ENCODE data around the gene BHLHE23.

DNA sequence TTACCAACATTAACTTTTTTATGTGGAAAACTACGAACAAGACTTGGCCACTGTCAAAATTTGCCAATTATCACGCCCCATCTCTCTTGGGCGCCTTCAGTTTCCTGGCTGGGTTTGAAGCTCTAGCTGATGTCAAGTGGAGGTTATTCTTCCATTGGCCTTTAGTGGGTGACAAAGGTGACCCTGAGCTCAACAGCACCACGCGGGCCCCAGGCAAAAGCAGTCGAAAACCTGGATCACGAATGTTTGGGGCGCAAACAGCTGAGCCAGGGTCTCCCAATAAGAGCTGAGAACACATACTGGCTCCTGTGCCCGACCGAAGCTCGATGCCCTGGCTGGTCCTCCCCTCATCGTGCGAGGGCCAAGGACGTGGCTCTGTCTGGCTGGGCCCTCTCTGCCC is 27.5 kb downstream of the BHLHE23 start:
- TF ChIP-seq, protein P1, sequence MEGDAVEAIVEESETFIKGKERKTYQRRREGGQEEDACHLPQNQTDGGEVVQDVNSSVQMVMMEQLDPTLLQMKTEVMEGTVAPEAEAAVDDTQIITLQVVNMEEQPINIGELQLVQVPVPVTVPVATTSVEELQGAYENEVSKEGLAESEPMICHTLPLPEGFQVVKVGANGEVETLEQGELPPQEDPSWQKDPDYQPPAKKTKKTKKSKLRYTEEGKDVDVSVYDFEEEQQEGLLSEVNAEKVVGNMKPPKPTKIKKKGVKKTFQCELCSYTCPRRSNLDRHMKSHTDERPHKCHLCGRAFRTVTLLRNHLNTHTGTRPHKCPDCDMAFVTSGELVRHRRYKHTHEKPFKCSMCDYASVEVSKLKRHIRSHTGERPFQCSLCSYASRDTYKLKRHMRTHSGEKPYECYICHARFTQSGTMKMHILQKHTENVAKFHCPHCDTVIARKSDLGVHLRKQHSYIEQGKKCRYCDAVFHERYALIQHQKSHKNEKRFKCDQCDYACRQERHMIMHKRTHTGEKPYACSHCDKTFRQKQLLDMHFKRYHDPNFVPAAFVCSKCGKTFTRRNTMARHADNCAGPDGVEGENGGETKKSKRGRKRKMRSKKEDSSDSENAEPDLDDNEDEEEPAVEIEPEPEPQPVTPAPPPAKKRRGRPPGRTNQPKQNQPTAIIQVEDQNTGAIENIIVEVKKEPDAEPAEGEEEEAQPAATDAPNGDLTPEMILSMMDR (IDR thresholded peaks at IDR 0.05) = no peak
- TF ChIP-seq POLR2AphosphoS5 (IDR thresholded peaks at IDR 0.05; ENCODE audit: low read depth, low read length) (no peak), EZH2phosphoT487 (IDR thresholded peaks at IDR 0.05; ENCODE audit: borderline replicate concordance, low read depth) (no peak), TAF1 (IDR thresholded peaks at IDR 0.05; ENCODE audit: borderline replicate concordance, low read depth, low read length) (no peak), GABPA (IDR thresholded peaks at IDR 0.05; ENCODE audit: low read depth) (no peak), ELF1 (IDR thresholded peaks at IDR 0.05) (no peak), TEAD4 (IDR thresholded peaks at IDR 0.05; ENCODE audit: borderline replicate concordance, insufficient read depth) (no peak), EP300 (IDR thresholded peaks at IDR 0.05; ENCODE audit: borderline replicate concordance in 1 of 2, low read depth in 1 of 2, low read length in 1 of 2) (no peak), SIN3A (IDR thresholded peaks at IDR 0.05; ENCODE audit: borderline replicate concordance, low read depth, low read length) (no peak), YY1 (IDR thresholded peaks at IDR 0.05; ENCODE audit: low read depth) (no peak), RAD21 (IDR thresholded peaks at IDR 0.05; ENCODE audit: low read length) (no peak)
- TF ChIP-seq, protein P2, sequence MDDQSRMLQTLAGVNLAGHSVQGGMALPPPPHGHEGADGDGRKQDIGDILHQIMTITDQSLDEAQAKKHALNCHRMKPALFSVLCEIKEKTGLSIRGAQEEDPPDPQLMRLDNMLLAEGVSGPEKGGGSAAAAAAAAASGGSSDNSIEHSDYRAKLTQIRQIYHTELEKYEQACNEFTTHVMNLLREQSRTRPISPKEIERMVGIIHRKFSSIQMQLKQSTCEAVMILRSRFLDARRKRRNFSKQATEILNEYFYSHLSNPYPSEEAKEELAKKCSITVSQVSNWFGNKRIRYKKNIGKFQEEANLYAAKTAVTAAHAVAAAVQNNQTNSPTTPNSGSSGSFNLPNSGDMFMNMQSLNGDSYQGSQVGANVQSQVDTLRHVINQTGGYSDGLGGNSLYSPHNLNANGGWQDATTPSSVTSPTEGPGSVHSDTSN (IDR thresholded peaks at IDR 0.05) = no peak

Measured in SK-N-SH (cell line).